GM19099 (cell line): Measurements from ENCODE around the gene SRSF1.

Experiments used
- POLR2A ChIP-seq: IDR thresholded peaks from 3 replicates; pipeline ENCODE4 v1.6.1; 2011; ENCODE audit warnings: low read depth; ENCODE audit not compliant: insufficient read length; ENCODE audit errors: extremely low read depth

The SRSF1 gene

GRCh38 chr17:58006924-58007780 lies at the start of gene SRSF1:
Gene SRSF1, minus strand, starts transcription at chr17:58007246. Its CDS starts 109 bp downstream, at chr17:58007137.
- peak; percentile 97 for TF ChIP-seq POLR2A

- no peak for TF ChIP-seq POLR2A
Measured at GRCh38 chr17:58056476-58056875, 49.4 kb upstream of the SRSF1 start.

- no peak for TF ChIP-seq POLR2A
Measured at GRCh38 chr17:58054641-58055040, 47.6 kb upstream of the SRSF1 start.

- TF ChIP-seq POLR2A, result no peak
Measured at GRCh38 chr17:58052945-58053715, 46.1 kb upstream of the SRSF1 start.

GRCh38 chr17:58052407-58052806 lies 45.4 kb upstream of the SRSF1 start:
- no peak for TF ChIP-seq POLR2A

- no peak for TF ChIP-seq POLR2A
Measured at GRCh38 chr17:58051468-58051867, 44.4 kb upstream of the SRSF1 start.

- no peak for TF ChIP-seq POLR2A
Measured at GRCh38 chr17:58050966-58051365, 43.9 kb upstream of the SRSF1 start.

GRCh38 chr17:58049533-58049932 lies 42.5 kb upstream of the SRSF1 start:
- TF ChIP-seq POLR2A, result no peak

GRCh38 chr17:58047376-58048150 lies 40.5 kb upstream of the SRSF1 start:
- TF ChIP-seq POLR2A, result no peak

- no peak for TF ChIP-seq POLR2A
Measured at GRCh38 chr17:58046239-58047094, 39.4 kb upstream of the SRSF1 start.

GRCh38 chr17:58043221-58044181 lies 36.5 kb upstream of the SRSF1 start:
- TF ChIP-seq POLR2A, result no peak

- TF ChIP-seq POLR2A, result no peak
Measured at GRCh38 chr17:58041161-58041560, 34.1 kb upstream of the SRSF1 start.

- no peak for TF ChIP-seq POLR2A
Measured at GRCh38 chr17:58040386-58040785, 33.3 kb upstream of the SRSF1 start.

GRCh38 chr17:58039975-58040374 lies 32.9 kb upstream of the SRSF1 start:
- TF ChIP-seq POLR2A, result no peak
